PC-9 (cell line): ENCODE data around the gene SLC2A4RG.

Experiments used
- EZH2 ChIP-seq: fragments of 200-600 bp; sonication (generic); IDR thresholded peaks from 2 replicates; pipeline ENCODE4 v1.8.0; 2017; ENCODE audit warnings: antibody characterized with exemption, low read depth
- TF ChIP-seq, protein P1 (sequence below): fragments of 200-600 bp; sonication (generic); conservative IDR thresholded peaks from 2 replicates; pipeline ENCODE4 v1.6.1; 2017; ENCODE audit warnings: mixed run types, antibody characterized with exemption, mild to moderate bottlenecking, moderate library complexity

DNA sequence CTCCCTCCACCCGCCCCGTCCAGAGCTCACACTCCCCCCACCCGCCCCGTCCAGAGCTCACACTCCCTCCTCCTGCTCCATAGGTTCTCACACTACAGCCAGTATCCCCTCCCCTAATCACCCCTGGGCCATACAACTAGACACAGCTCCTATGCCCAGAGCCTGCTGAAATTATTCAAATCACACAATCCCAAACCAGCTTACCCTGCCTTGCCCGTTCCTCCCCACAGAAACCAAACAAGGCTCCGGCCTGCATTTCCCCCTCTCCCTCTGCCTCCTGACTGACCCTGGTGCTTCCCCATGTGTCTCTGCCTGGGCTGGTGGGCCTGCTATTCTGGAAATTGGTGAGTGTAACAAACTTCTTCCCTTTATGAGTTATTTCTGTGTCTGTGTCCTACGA, 18.6 kb downstream of the SLC2A4RG start:
- TF ChIP-seq, protein P1, sequence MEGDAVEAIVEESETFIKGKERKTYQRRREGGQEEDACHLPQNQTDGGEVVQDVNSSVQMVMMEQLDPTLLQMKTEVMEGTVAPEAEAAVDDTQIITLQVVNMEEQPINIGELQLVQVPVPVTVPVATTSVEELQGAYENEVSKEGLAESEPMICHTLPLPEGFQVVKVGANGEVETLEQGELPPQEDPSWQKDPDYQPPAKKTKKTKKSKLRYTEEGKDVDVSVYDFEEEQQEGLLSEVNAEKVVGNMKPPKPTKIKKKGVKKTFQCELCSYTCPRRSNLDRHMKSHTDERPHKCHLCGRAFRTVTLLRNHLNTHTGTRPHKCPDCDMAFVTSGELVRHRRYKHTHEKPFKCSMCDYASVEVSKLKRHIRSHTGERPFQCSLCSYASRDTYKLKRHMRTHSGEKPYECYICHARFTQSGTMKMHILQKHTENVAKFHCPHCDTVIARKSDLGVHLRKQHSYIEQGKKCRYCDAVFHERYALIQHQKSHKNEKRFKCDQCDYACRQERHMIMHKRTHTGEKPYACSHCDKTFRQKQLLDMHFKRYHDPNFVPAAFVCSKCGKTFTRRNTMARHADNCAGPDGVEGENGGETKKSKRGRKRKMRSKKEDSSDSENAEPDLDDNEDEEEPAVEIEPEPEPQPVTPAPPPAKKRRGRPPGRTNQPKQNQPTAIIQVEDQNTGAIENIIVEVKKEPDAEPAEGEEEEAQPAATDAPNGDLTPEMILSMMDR, result no peak
- no peak for TF ChIP-seq EZH2
